Ovary (tissue), 3 donors: Measurements from ENCODE around the gene CDK2AP2.

Experiments used
- EP300 ChIP-seq: sonication (generic); formaldehyde crosslinking; IDR thresholded peaks from one replicate; pipeline ENCODE4 v1.6.1; 2017; ENCODE audit warnings: antibody characterized with exemption
- POLR2A ChIP-seq: fragments of 450-650 bp; IDR thresholded peaks from one replicate; pipeline ENCODE4 v1.6.1; 2017; ENCODE audit warnings: antibody characterized with exemption, mild to moderate bottlenecking, moderate library complexity
- TF ChIP-seq, protein P1 (sequence below), 3 donors: fragments of 450-650 bp in 2 of 3; fragments of 200-600 bp in 1 of 3; IDR thresholded peaks; one replicate each; pipeline versions ENCODE4 v1.5.1 to v1.8.0; 2016 to 2022; ENCODE audit warnings: antibody characterized with exemption in 3 of 3, mild to moderate bottlenecking in 1 of 3
- donor health status: DM: no; HTN: no; CAD: no.

GRCh38 chr11:67507242-67507863 lies 609 bp downstream of the CDK2AP2 start:
- TF ChIP-seq, protein P1, sequence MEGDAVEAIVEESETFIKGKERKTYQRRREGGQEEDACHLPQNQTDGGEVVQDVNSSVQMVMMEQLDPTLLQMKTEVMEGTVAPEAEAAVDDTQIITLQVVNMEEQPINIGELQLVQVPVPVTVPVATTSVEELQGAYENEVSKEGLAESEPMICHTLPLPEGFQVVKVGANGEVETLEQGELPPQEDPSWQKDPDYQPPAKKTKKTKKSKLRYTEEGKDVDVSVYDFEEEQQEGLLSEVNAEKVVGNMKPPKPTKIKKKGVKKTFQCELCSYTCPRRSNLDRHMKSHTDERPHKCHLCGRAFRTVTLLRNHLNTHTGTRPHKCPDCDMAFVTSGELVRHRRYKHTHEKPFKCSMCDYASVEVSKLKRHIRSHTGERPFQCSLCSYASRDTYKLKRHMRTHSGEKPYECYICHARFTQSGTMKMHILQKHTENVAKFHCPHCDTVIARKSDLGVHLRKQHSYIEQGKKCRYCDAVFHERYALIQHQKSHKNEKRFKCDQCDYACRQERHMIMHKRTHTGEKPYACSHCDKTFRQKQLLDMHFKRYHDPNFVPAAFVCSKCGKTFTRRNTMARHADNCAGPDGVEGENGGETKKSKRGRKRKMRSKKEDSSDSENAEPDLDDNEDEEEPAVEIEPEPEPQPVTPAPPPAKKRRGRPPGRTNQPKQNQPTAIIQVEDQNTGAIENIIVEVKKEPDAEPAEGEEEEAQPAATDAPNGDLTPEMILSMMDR (IDR thresholded peaks at IDR 0.05): no peak
- TF ChIP-seq POLR2A (no peak), EP300 (no peak)
